Fibroblast of lung (primary cell): Measurements from ENCODE around the gene GNS. TPM values are rescaled to one million over a fixed set of nuclear protein-coding genes. Genes with fewer than 3 reads are reported as not detected.

Experiments
- DNase-seq, 2 donors: peaks; one replicate each; pipeline versions ENCODE4 v3.0.0 to v3.0.0-alpha.2; 2010; ENCODE audit warnings: low read depth in 2 of 2
- H2AFZ ChIP-seq: 2 replicates; pipeline ENCODE4 v1.5.1; 2012; ENCODE audit warnings: low read length, control low read depth, inconsistent platforms
- H3K27ac ChIP-seq: 2 replicates; pipeline ENCODE4 v1.5.1; 2011; ENCODE audit warnings: low read length, control low read depth; ENCODE audit not compliant: insufficient read depth
- H3K27me3 ChIP-seq: 2 replicates; pipeline ENCODE4 v1.5.1; 2011; ENCODE audit warnings: mild to moderate bottlenecking, low read length; ENCODE audit not compliant: control insufficient read depth, insufficient read depth
- H3K36me3 ChIP-seq: 2 replicates; pipeline ENCODE4 v1.5.1; 2011; ENCODE audit warnings: low read length; ENCODE audit not compliant: control insufficient read depth, insufficient read depth
- H3K4me1 ChIP-seq: 2 replicates; pipeline ENCODE4 v1.5.1; 2011; ENCODE audit warnings: low read length; ENCODE audit not compliant: control insufficient read depth, insufficient read depth; ENCODE audit errors: extremely low read depth
- H3K4me2 ChIP-seq: 2 replicates; pipeline ENCODE4 v1.5.1; 2011; ENCODE audit warnings: low read length, control low read depth; ENCODE audit not compliant: insufficient read depth; ENCODE audit errors: extremely low read depth
- H3K4me3 ChIP-seq, 4 experiments: fragments of 200-600 bp in 1 of 4; sonication (generic) in 1 of 4; replicated peaks in 1 of 4; 2 replicates each; pipeline ENCODE4 v1.5.1; 2011 to 2016; ENCODE audit warnings: low read length in 4 of 4, low read depth in 3 of 4, mild to moderate bottlenecking in 3 of 4, control low read depth in 2 of 4, inconsistent platforms in 1 of 4, mixed read lengths in 1 of 4; ENCODE audit not compliant: insufficient read depth in 1 of 4; ENCODE audit errors: control extremely low read depth in 1 of 4
- H3K79me2 ChIP-seq: 2 replicates; pipeline ENCODE4 v1.5.1; 2012; ENCODE audit warnings: mild to moderate bottlenecking, low read length, inconsistent platforms; ENCODE audit not compliant: control insufficient read depth, insufficient read depth
- H3K9ac ChIP-seq: 2 replicates; pipeline ENCODE4 v1.5.1; 2011; ENCODE audit warnings: mild to moderate bottlenecking, low read length, control low read depth; ENCODE audit not compliant: insufficient read depth
- H3K9me3 ChIP-seq: 2 replicates; pipeline ENCODE4 v1.5.1; 2012; ENCODE audit warnings: low read depth, low read length; ENCODE audit not compliant: control insufficient read depth, insufficient read depth
- H4K20me1 ChIP-seq: 2 replicates; pipeline ENCODE4 v1.5.1; 2011; ENCODE audit warnings: low read length; ENCODE audit not compliant: control insufficient read depth, insufficient read depth; ENCODE audit errors: extremely low read depth
- EZH2 ChIP-seq: IDR thresholded peaks from 2 replicates; pipeline ENCODE4 v1.5.1; 2012; ENCODE audit warnings: low read length, control low read depth, mild to moderate bottlenecking; ENCODE audit errors: missing control alignments
- polyA plus RNA-seq, 2 donors: library from polyadenylated mRNA; depleted of rRNA in 1 of 2; stranded (reverse) in 1 of 2; unstranded in 1 of 2; fragments of >200 nt; gene quantifications; 2 replicates each; pipeline ENCODE4 v1.2.1, GENCODE V29; 2011 to 2012; ENCODE audit warnings: missing spikeins in 1 of 2
- total RNA-seq: library from RNA; depleted of rRNA; stranded (reverse); fragments of >200 nt; gene quantifications from 2 replicates; pipeline ENCODE4 v1.2.1, GENCODE V29; 2014
- TF ChIP-seq, protein P1 (sequence below), 2 donors: IDR thresholded peaks in 1 of 2; conservative IDR thresholded peaks in 1 of 2; 1 replicate in 1 of 2; 2 replicates in 1 of 2; pipeline ENCODE4 v1.5.1; 2011 to 2012; ENCODE audit warnings: low read length in 2 of 2, control low read depth in 1 of 2, inconsistent platforms in 1 of 2, low read depth in 1 of 2, mild to moderate bottlenecking in 1 of 2

Gene GNS
- total and polyA plus RNA-seq, 2 donors (not counting 1 experiment from before 2014, with no cell fraction given), result 219 to 249 TPM

DNA sequence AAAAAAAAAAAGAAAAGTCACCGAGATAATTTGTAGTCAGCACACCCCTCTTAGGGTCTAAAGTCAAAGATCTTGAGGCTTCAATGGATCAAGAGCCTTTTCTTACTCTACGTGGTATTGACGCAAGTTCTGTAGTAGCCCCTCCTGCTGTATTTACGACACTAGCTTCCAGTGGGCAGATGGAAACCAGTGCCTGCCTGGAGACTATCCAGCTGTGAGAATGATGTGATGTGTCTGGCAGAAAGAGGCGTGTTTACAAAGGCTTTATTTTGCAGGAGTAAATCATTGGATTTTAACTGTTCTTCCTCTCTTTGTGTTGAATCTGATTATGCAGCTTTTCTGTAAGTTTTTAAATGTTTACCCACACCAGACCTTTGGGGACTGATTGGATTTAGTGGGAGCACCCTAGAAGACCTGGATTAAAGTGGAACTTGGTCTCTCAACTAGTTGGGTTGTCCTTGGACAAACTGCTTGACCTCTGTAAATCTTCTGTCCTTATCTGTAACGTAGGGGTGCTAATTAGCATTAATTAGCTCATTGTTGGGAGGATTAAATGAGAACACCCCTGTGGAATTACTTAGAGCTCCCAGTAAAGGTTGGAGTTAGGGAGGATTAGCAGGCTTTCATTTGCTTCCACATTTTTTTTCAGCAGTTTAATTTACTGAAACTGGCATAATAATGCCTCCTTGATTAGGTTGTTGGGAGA lies 76.5 kb downstream of the GNS start:
- no peak overlapping the region for H3K27ac ChIP-seq
- H3K4me2 ChIP-seq, result peak overlapping the region; percentile 36
- no peaks in the 10 kb centered on the region for H4K20me1 ChIP-seq
- DNase-seq, result peak; percentile 58 to 99
- H3K4me1 ChIP-seq, result peaks cover 6% of the 10 kb centered on the region
- H3K4me3 ChIP-seq, result no peak overlapping the region
- no peaks in the 10 kb centered on the region for H3K9me3 ChIP-seq
- peaks cover 2% of the 10 kb centered on the region for H3K36me3 ChIP-seq
- no peak overlapping the region for H2AFZ ChIP-seq
- no peaks in the 10 kb centered on the region for H3K27me3 ChIP-seq
- H3K79me2 ChIP-seq, result peaks cover 12% of the 10 kb centered on the region
- TF ChIP-seq EZH2, result no peak
- TF ChIP-seq, protein P1, sequence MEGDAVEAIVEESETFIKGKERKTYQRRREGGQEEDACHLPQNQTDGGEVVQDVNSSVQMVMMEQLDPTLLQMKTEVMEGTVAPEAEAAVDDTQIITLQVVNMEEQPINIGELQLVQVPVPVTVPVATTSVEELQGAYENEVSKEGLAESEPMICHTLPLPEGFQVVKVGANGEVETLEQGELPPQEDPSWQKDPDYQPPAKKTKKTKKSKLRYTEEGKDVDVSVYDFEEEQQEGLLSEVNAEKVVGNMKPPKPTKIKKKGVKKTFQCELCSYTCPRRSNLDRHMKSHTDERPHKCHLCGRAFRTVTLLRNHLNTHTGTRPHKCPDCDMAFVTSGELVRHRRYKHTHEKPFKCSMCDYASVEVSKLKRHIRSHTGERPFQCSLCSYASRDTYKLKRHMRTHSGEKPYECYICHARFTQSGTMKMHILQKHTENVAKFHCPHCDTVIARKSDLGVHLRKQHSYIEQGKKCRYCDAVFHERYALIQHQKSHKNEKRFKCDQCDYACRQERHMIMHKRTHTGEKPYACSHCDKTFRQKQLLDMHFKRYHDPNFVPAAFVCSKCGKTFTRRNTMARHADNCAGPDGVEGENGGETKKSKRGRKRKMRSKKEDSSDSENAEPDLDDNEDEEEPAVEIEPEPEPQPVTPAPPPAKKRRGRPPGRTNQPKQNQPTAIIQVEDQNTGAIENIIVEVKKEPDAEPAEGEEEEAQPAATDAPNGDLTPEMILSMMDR (conservative IDR thresholded peaks at IDR 0.05 in 1 of 2, IDR thresholded peaks at IDR 0.05 in 1 of 2; ENCODE audit: low read depth in 1 of 2, low read length in 2 of 2), result no peak
- no peak overlapping the region for H3K9ac ChIP-seq

GRCh38 chr12:64681200-64682052 lies 77.8 kb downstream of the GNS start:
- Histone ChIP-seq H3K36me3 (peaks cover 2% of the 10 kb centered on the region), H3K4me1 (peaks cover 5% of the 10 kb centered on the region), H3K4me2 (no peak overlapping the region), H3K27me3 (no peaks in the 10 kb centered on the region), H4K20me1 (no peaks in the 10 kb centered on the region), H2AFZ (no peak overlapping the region), H3K27ac (no peak overlapping the region), H3K9ac (no peak overlapping the region), H3K4me3 (no peak overlapping the region), H3K79me2 (peaks cover 14% of the 10 kb centered on the region), H3K9me3 (no peaks in the 10 kb centered on the region)
- no peak for TF ChIP-seq EZH2
- TF ChIP-seq, protein P1 (conservative IDR thresholded peaks at IDR 0.05 in 1 of 2, IDR thresholded peaks at IDR 0.05 in 1 of 2; ENCODE audit: low read depth in 1 of 2, low read length in 2 of 2), result no peak
- no peak for DNase-seq

DNA sequence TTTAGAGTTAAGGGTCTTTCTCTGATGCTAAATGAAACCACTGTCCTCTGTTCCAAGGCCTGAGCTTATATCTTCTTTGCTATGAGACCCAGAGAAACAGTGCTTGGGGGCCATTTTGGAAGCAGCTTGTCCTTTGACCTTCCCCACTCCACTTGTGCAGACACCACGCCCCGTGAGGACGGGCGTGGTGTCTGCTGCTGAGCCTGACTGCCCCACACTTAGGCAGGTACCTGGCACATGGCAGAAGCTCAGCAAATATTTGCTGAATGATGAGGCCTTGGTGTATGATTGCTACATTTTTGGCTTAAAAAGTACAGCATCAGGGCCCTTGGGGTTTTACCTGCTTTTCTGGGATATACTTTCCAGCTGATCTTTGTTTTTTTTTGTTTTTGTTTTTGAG lies 79.0 kb downstream of the GNS start:
- no peak overlapping the region for H3K9ac ChIP-seq
- no peak overlapping the region for H3K27ac ChIP-seq
- no peak overlapping the region for H3K4me2 ChIP-seq
- no peaks in the 10 kb centered on the region for H3K27me3 ChIP-seq
- H3K79me2 ChIP-seq, result peaks cover 17% of the 10 kb centered on the region
- no peak overlapping the region for H3K4me3 ChIP-seq
- no peaks in the 10 kb centered on the region for H3K9me3 ChIP-seq
- H2AFZ ChIP-seq, result no peak overlapping the region
- H4K20me1 ChIP-seq, result no peaks in the 10 kb centered on the region
- H3K36me3 ChIP-seq, result no peaks in the 10 kb centered on the region
- DNase-seq, result no peak
- TF ChIP-seq EZH2, result no peak
- TF ChIP-seq, protein P1 (conservative IDR thresholded peaks at IDR 0.05 in 1 of 2, IDR thresholded peaks at IDR 0.05 in 1 of 2; ENCODE audit: low read depth in 1 of 2, low read length in 2 of 2), result no peak
- H3K4me1 ChIP-seq, result peaks cover 7% of the 10 kb centered on the region
